A549 (cell line): ENCODE data around the gene SLC31A2. TPM values are rescaled to one million over a fixed set of nuclear protein-coding genes. Genes with fewer than 3 reads are reported as not detected.

Experiments used
- ATAC-seq, 2 experiments: fragments of 200-7000 bp in 1 of 2; fragments of >200 bp in 1 of 2; cut with Nextera tagmentation in 1 of 2; cut with Tn5 transposase in 1 of 2; 3 replicates each; pipeline versions ENCODE4 v1.8.0 to v1.9.1; 2018 to 2020; ENCODE audit warnings: mild to moderate bottlenecking in 1 of 2, moderate library complexity in 1 of 2
- CTCF ChIA-PET: fragments of 300-600 bp; sonication (Branson Sonifier 250); formaldehyde crosslinking; extraction: SDS; loops from one replicate; lab custom pipeline; 2021; ENCODE audit warnings: antibody characterized with exemption, inconsistent platforms; lab: Yijun Ruan, JAX
- POLR2A ChIA-PET: fragments of 350-600 bp; formaldehyde crosslinking; extraction: SDS; loops from one replicate; lab custom pipeline; 2021; ENCODE audit warnings: antibody characterized with exemption, inconsistent platforms; lab: Yijun Ruan, JAX
- DNase-seq, 2 experiments: peaks; one replicate each; pipeline versions ENCODE4 v3.0.0 to v3.0.0-alpha.2; 2011 to 2016; ENCODE audit warnings: low read depth in 1 of 2, low spot score in 1 of 2
- FAIRE-seq: peaks from 2 replicates; lab custom pipeline; 2011; peaks lifted over from hg19 to GRCh38; lab: Jason Lieb, UNC
- H3K27ac ChIP-seq, 2 experiments: fragments of >200 bp; sonication (Bioruptor Twin); formaldehyde crosslinking; 3 replicates each; pipeline ENCODE4 v1.5.1; 2016 to 2017
- H3K4me1 ChIP-seq: fragments of >200 bp; sonication (Bioruptor Twin); formaldehyde crosslinking; 3 replicates; pipeline ENCODE4 v1.6.1; 2016
- H3K4me2 ChIP-seq: fragments of >200 bp; sonication (Bioruptor Twin); formaldehyde crosslinking; 3 replicates; pipeline ENCODE4 v1.6.1; 2016
- H3K4me3 ChIP-seq: fragments of >200 bp; sonication (Bioruptor Twin); formaldehyde crosslinking; 3 replicates; pipeline ENCODE4 v1.5.1; 2016
- H3K9me3 ChIP-seq: fragments of >200 bp; sonication (Bioruptor Twin); formaldehyde crosslinking; 3 replicates; pipeline ENCODE4 v1.6.1; 2016
- ATOH8 ChIP-seq: fragments of 250-450 bp; sonication (Bioruptor Pico); IDR thresholded peaks from 2 replicates; pipeline ENCODE4 v1.5.0; 2020; ENCODE audit warnings: low read depth, mild to moderate bottlenecking, moderate library complexity
- CHD2 ChIP-seq: fragments of 150-350 bp; IDR thresholded peaks from 2 replicates; pipeline ENCODE4 v1.6.1; 2014; ENCODE audit warnings: low read length; ENCODE audit not compliant: partially characterized antibody
- CHD4 ChIP-seq: fragments of 200-600 bp; sonication (generic); IDR thresholded peaks from 2 replicates; pipeline ENCODE4 v1.6.1; 2016; ENCODE audit warnings: antibody characterized with exemption, mild to moderate bottlenecking, borderline replicate concordance
- CTCF ChIP-seq: fragments of >200 bp; sonication (Bioruptor Twin); formaldehyde crosslinking; IDR thresholded peaks from 3 replicates; pipeline ENCODE4 v1.5.1; 2016
- EHF ChIP-seq: fragments of 250-450 bp; sonication (Bioruptor Pico); IDR thresholded peaks from 2 replicates; pipeline ENCODE4 v1.5.0; 2020; ENCODE audit warnings: mild to moderate bottlenecking
- ELK1 ChIP-seq: fragments of 150-350 bp; IDR thresholded peaks from 2 replicates; pipeline ENCODE4 v1.6.1; 2014; ENCODE audit warnings: low read depth, mild to moderate bottlenecking, low read length
- ESRRA ChIP-seq: fragments of 150-350 bp; IDR thresholded peaks from 2 replicates; pipeline ENCODE4 v1.6.1; 2014; ENCODE audit warnings: mild to moderate bottlenecking, low read length, borderline replicate concordance
- FOSL2 ChIP-seq, 2 experiments: fragments of 450-650 bp in 1 of 2; fragments of >200 bp in 1 of 2; sonication (Bioruptor Twin) in 1 of 2; formaldehyde crosslinking; IDR thresholded peaks; 2 replicates each; pipeline versions ENCODE4 v1.5.0 to v1.6.1; 2016 to 2020; ENCODE audit warnings: mild to moderate bottlenecking in 1 of 2, moderate library complexity in 1 of 2
- HOXB13 ChIP-seq: fragments of 250-450 bp; sonication (Bioruptor Pico); IDR thresholded peaks from 2 replicates; pipeline ENCODE4 v1.5.0; 2020; ENCODE audit warnings: low read depth, mild to moderate bottlenecking, moderate library complexity
- HOXB5 ChIP-seq: fragments of 250-450 bp; sonication (Bioruptor Pico); IDR thresholded peaks from 2 replicates; pipeline ENCODE4 v1.5.0; 2020; ENCODE audit warnings: mild to moderate bottlenecking, moderate library complexity
- JUN ChIP-seq, 2 experiments: fragments of >200 bp; sonication (Bioruptor Twin); formaldehyde crosslinking; IDR thresholded peaks; 2 replicates in 1 of 2; 3 replicates in 1 of 2; pipeline ENCODE4 v1.6.1; 2016 to 2017
- MAFK ChIP-seq: fragments of 450-650 bp; IDR thresholded peaks from 2 replicates; pipeline ENCODE4 v1.6.1; 2014; ENCODE audit not compliant: partially characterized antibody
- NFE2L2 ChIP-seq: fragments of 150-350 bp; conservative IDR thresholded peaks from 2 replicates; pipeline ENCODE4 v1.6.1; 2014; ENCODE audit warnings: low read length
- NPAS2 ChIP-seq: fragments of 250-450 bp; sonication (Bioruptor Pico); IDR thresholded peaks from 2 replicates; pipeline ENCODE4 v1.8.0; 2022; ENCODE audit warnings: mild to moderate bottlenecking, moderate library complexity, borderline replicate concordance
- PBX3 ChIP-seq: IDR thresholded peaks from 2 replicates; pipeline ENCODE4 v1.6.1; 2012
- RCOR1 ChIP-seq: fragments of 150-350 bp; IDR thresholded peaks from 2 replicates; pipeline ENCODE4 v1.6.1; 2014; ENCODE audit warnings: antibody characterized with exemption, low read length, low read depth
- RNF2 ChIP-seq: fragments of 200-600 bp; sonication (generic); IDR thresholded peaks from 2 replicates; pipeline ENCODE4 v1.6.1; 2016; ENCODE audit warnings: low read depth, mild to moderate bottlenecking, antibody characterized with exemption, moderate library complexity, borderline replicate concordance
- SMC3 ChIP-seq: fragments of >200 bp; sonication (Bioruptor Twin); formaldehyde crosslinking; IDR thresholded peaks from 3 replicates; pipeline ENCODE4 v1.6.1; 2018; ENCODE audit warnings: inconsistent platforms
- SREBF2 ChIP-seq: fragments of 450-650 bp; IDR thresholded peaks from 2 replicates; pipeline ENCODE4 v1.6.1; 2014; ENCODE audit warnings: mild to moderate bottlenecking, moderate library complexity
- ZC3H11A ChIP-seq: fragments of 450-650 bp; IDR thresholded peaks from 2 replicates; pipeline ENCODE4 v1.6.1; 2014; ENCODE audit warnings: antibody characterized with exemption, mild to moderate bottlenecking
- WGBS: methylation state at CpG from one replicate; pipeline ENCODE4 v1.1.6; 2017; ENCODE audit errors: missing lambda C conversion rate; 5-methylcytosine and 5-hydroxymethylcytosine counted together
- polyA plus RNA-seq, 4 experiments: library from polyadenylated mRNA; depleted of rRNA in 3 of 4; stranded (reverse); fragments of >200 nt; fragmentation: RNase III in 1 of 4; extraction: RNeasy Plus Mini Kit Qiagen cat#74134 plus additional on column Dnase treatment in 1 of 4; gene quantifications; 2 replicates in 3 of 4; 3 replicates in 1 of 4; pipeline ENCODE4 v1.2.3, GENCODE V29; 2011 to 2017

The SLC31A2 gene
- polyA plus RNA-seq, 2 of the 4 experiments (the other 2 are of a cell fraction) = 5.8 to 5.9 TPM

- TF ChIP-seq CHD4 = no peak
These were observed 33.7 kb downstream of the SLC31A2 start (continued) for GRCh38 chr9:113184539-113184938.

- peaks cover 7% of the 10 kb centered on the region; the same call in 1 of the 3 replicates for H3K4me1 ChIP-seq
- no peak for FAIRE-seq
- H3K27ac ChIP-seq = no peak overlapping the region
- no peak overlapping the region for H3K4me3 ChIP-seq
- TF ChIP-seq ZC3H11A = no peak
- no peak for TF ChIP-seq HOXB5
- TF ChIP-seq EHF (CRISPR knock-in tag) = no peak
- TF ChIP-seq ATOH8 (CRISPR knock-in tag) = no peak
- TF ChIP-seq SREBF2 = no peak
- TF ChIP-seq FOSL2 (IDR thresholded peaks at IDR 0.05) = no peak
- TF ChIP-seq FOSL2 (CRISPR knock-in tag; IDR thresholded peaks at IDR 0.05) = no peak
- TF ChIP-seq ELK1 = no peak
- DNase-seq = no peak
- H3K9me3 ChIP-seq = no peaks in the 10 kb centered on the region
- ChIA-PET CTCF (interaction anchor here (1.3 to 2.0 kb wide), 4 partner anchors 8 to 40 kb away, joined by 3 to 8 read pairs (median 4); no protein-coding TSS in a partner anchor), POLR2A (no interaction called here)
- H3K4me2 ChIP-seq = no peak overlapping the region
- WGBS = 97% methylated on average over 4 of the region's 4 CpGs
- no peak for ATAC-seq
These were observed 34.5 kb downstream of the SLC31A2 start for GRCh38 chr9:113185271-113185670.

GRCh38 chr9:113186137-113186755 is 35.4 kb downstream of the SLC31A2 start:
- 95% methylated on average over 7 of the region's 7 CpGs for WGBS
- POLR2A ChIA-PET = no interaction called here

More at GRCh38 chr9:113186137-113186755, 35.4 kb downstream of the SLC31A2 start:
- TF ChIP-seq ESRRA (no peak), CHD2 (no peak), MAFK (no peak), SREBF2 (no peak), JUN (IDR thresholded peaks at IDR 0.05) (no peak), NPAS2 (CRISPR knock-in tag) (no peak), CTCF (no peak), NFE2L2 (no peak), SMC3 (no peak), RNF2 (no peak), ELK1 (no peak), PBX3 (no peak), RCOR1 (no peak), EHF (CRISPR knock-in tag) (no peak), ZC3H11A (no peak), HOXB13 (CRISPR knock-in tag) (no peak)
- TF ChIP-seq, all 56 proteins: peak for 0
- H3K4me1 ChIP-seq = peaks cover 7% of the 10 kb centered on the region; the same call in 1 of the 3 replicates
- H3K27ac ChIP-seq = no peak overlapping the region
- ATAC-seq (no peak), DNase-seq (no peak), FAIRE-seq (no peak)
- no peak overlapping the region for H3K4me3 ChIP-seq
- no peak overlapping the region for H3K4me2 ChIP-seq
- H3K9me3 ChIP-seq = no peaks in the 10 kb centered on the region
- CTCF ChIA-PET = interaction anchor here (0.8 to 2.0 kb wide), 6 partner anchors 9 to 470 kb away, joined by 3 to 8 read pairs (median 4); no protein-coding TSS in a partner anchor
